Nephron (organoid): Measurements from ENCODE around the gene GRM7.

Experiments
- H3K27ac Mint-ChIP-seq, 3 experiments: 2 replicates each; pipeline ENCODE4 v1.8.0; 2020; ENCODE audit warnings: mixed read lengths in 3 of 3, mild to moderate bottlenecking in 2 of 3, moderate library complexity in 1 of 3
- H3K27me3 Mint-ChIP-seq: 2 replicates; pipeline ENCODE4 v1.8.0; 2021; ENCODE audit warnings: low read depth, mild to moderate bottlenecking, moderate library complexity, mixed read lengths
- H3K36me3 Mint-ChIP-seq: 2 replicates; pipeline ENCODE4 v1.8.0; 2020; ENCODE audit warnings: low read depth, mixed read lengths
- H3K4me1 Mint-ChIP-seq: 2 replicates; pipeline ENCODE4 v1.8.0; 2020; ENCODE audit warnings: mixed read lengths
- H3K4me3 Mint-ChIP-seq, 3 experiments: 2 replicates each; pipeline ENCODE4 v1.8.0; 2020; ENCODE audit warnings: mild to moderate bottlenecking in 3 of 3, mixed read lengths in 3 of 3, moderate library complexity in 2 of 3
- H3K9me3 Mint-ChIP-seq: 2 replicates; pipeline ENCODE4 v1.8.0; 2020; ENCODE audit warnings: mixed read lengths
- TF ChIP-seq, protein P1 (sequence below), 3 experiments: fragments of 200-600 bp; sonication (generic); IDR thresholded peaks; one replicate each; pipeline ENCODE4 v1.5.0; 2021; ENCODE audit warnings: antibody characterized with exemption in 3 of 3; ENCODE audit not compliant: unreplicated experiment in 3 of 3

Gene GRM7

DNA sequence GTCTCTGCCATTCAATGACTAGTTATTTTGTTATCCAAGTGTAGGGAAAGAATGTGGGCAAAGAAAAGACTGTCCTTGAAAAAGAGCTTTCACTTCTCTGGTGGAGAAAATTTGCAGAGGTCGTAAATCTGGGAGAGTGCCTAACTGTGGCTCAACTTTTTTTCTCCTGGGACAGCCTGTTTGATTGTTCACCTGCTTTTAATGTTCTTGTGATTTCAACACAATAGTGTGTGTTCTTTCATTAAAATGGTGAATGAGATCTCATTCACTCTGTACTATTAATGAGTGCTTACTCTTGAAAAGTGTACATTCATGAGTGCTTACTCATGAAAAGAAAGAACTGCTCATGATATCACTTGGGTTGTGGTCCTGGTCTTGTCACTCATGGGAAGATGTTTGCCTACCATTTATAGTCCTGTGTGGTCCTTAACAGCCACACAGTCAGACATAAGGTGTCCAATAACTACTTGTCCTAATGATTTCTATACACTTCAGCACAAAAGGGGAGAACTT is 567.3 kb downstream of the GRM7 start:
- Mint-ChIP-seq H3K9me3 (peaks cover 10% of the 10 kb centered on the region), H3K4me3 (no peak overlapping the region), H3K36me3 (no peaks in the 10 kb centered on the region), H3K27ac (peak overlapping the region in 2 of 3 experiments; percentile 46 to 62), H3K4me1 (peaks cover 24% of the 10 kb centered on the region), H3K27me3 (no peaks in the 10 kb centered on the region)
- TF ChIP-seq, protein P1, sequence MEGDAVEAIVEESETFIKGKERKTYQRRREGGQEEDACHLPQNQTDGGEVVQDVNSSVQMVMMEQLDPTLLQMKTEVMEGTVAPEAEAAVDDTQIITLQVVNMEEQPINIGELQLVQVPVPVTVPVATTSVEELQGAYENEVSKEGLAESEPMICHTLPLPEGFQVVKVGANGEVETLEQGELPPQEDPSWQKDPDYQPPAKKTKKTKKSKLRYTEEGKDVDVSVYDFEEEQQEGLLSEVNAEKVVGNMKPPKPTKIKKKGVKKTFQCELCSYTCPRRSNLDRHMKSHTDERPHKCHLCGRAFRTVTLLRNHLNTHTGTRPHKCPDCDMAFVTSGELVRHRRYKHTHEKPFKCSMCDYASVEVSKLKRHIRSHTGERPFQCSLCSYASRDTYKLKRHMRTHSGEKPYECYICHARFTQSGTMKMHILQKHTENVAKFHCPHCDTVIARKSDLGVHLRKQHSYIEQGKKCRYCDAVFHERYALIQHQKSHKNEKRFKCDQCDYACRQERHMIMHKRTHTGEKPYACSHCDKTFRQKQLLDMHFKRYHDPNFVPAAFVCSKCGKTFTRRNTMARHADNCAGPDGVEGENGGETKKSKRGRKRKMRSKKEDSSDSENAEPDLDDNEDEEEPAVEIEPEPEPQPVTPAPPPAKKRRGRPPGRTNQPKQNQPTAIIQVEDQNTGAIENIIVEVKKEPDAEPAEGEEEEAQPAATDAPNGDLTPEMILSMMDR (IDR thresholded peaks at IDR 0.05; ENCODE audit: unreplicated experiment in 3 of 3) = no peak

DNA sequence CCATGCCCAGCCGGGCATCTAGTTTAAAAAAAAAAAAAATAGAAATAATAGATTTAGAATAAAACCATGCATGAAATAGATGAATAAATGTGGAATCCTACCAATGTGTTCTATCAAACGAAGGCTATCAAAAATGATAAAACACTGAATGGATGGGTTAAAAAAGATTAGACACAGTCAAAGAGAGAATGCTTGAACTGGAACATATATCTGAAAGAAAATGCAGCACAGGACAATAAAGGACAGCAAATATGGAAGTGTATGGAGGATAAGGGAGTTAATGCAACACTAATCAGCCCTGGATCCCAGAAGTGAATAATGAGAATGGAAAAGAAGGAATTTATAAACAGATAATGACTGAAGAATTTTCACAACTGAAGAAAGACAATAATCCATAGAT is 571.7 kb downstream of the GRM7 start:
- Mint-ChIP-seq H3K27me3 (no peaks in the 10 kb centered on the region), H3K27ac (no peak overlapping the region), H3K36me3 (no peaks in the 10 kb centered on the region), H3K4me1 (peaks cover 24% of the 10 kb centered on the region), H3K4me3 (no peak overlapping the region), H3K9me3 (peaks cover 17% of the 10 kb centered on the region)
- TF ChIP-seq, protein P1 (IDR thresholded peaks at IDR 0.05; ENCODE audit: unreplicated experiment in 3 of 3) = no peak

DNA sequence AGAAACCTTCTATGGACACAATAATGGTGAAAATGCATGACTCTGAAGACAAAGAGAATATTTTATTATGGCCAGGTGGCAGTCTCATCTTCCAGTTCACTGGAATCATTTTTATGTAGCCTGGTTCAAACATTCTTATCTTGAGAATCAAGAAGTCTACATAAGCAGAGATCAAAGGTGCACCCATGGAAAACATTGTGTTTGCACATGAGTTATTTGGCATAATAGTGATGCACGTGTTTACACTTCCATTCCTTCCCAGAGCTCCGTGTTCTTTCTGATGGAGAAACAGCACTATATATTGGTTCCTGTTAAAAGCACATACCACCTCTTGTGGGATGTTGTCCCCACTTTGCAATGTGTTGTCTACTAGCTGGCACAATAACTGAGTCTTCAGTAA is 572.2 kb downstream of the GRM7 start:
- Mint-ChIP-seq H3K4me3 (no peak overlapping the region), H3K27ac (no peak overlapping the region), H3K36me3 (no peaks in the 10 kb centered on the region), H3K27me3 (no peaks in the 10 kb centered on the region), H3K9me3 (peaks cover 17% of the 10 kb centered on the region), H3K4me1 (peaks cover 20% of the 10 kb centered on the region)
- TF ChIP-seq, protein P1 (IDR thresholded peaks at IDR 0.05; ENCODE audit: unreplicated experiment in 3 of 3) = no peak

DNA sequence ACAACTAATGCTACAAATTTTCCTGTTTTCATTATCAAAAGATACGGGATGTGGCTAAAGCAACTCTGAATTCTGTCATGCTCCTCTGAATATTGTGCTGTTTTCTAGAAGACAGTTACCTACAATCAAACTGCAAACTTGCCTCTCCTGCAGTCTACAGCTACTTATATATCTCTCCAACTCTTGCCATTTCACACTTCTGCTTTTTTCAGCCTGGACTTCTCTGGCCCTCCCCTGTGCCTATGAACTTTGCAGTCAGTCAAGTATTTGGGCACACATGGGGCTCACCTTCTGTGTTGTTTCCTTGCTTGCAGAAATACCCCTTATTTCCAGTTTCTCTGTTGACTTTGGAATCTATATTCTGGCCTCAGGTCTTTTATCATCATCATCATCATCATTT is 575.6 kb downstream of the GRM7 start:
- Mint-ChIP-seq H3K36me3 (no peaks in the 10 kb centered on the region), H3K4me3 (no peak overlapping the region), H3K9me3 (peaks cover 18% of the 10 kb centered on the region), H3K27ac (no peak overlapping the region), H3K27me3 (no peaks in the 10 kb centered on the region), H3K4me1 (no peaks in the 10 kb centered on the region)
- TF ChIP-seq, protein P1 (IDR thresholded peaks at IDR 0.05; ENCODE audit: unreplicated experiment in 3 of 3) = no peak

DNA sequence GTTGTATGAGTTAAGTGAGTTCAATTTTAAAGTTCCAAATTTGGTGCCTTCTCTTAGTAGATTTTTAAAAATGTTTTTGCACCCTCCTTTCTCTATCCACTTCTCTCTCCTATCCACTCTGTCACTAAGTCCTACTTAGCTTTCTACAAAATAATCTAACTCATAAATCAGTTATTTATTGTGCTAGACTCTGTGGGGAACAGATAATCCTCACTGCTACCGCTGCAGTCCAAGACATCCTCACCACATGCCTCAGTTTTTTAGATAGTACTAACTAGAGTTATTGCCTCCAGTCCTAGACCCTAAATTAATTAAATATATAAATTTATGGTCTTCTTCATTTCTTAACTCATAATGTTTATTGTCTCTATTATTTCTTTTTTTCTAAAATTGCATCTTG is 576.3 kb downstream of the GRM7 start:
- H3K27me3 Mint-ChIP-seq = no peaks in the 10 kb centered on the region
- H3K4me1 Mint-ChIP-seq = no peaks in the 10 kb centered on the region
- no peak overlapping the region for H3K27ac Mint-ChIP-seq
- no peaks in the 10 kb centered on the region for H3K36me3 Mint-ChIP-seq
- H3K9me3 Mint-ChIP-seq = peaks cover 18% of the 10 kb centered on the region
- TF ChIP-seq, protein P1 (IDR thresholded peaks at IDR 0.05; ENCODE audit: unreplicated experiment in 3 of 3) = no peak
- no peak overlapping the region for H3K4me3 Mint-ChIP-seq

DNA sequence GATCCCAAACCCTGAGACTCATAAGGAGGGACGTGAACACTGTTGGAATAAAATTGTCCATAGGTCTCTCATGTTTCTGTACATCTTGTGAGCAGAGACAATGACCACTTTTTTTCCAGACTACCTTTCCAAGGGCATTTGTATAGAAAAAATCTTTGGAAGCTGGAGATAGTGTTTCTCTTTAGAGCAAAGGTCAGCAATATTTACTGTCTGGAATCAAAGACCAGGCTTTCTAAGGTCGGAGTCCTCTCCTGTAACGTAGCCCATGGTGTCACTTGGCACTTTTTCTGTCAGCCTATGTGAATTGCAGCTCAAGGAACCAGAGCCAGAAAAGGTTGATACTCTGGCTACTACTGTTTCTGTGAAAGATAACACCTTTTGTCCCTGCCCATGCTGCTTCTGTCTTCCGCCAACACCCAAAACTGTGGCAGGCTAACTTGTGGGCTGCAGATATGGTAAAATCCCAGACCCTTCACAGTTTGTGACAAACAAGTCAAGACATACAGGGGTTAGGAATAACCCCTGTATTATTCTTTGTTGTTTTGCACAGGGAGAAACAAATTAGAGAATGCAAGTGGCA is 578.3 kb downstream of the GRM7 start:
- Mint-ChIP-seq H3K9me3 (peaks cover 11% of the 10 kb centered on the region), H3K27me3 (no peaks in the 10 kb centered on the region), H3K36me3 (no peaks in the 10 kb centered on the region), H3K4me1 (no peaks in the 10 kb centered on the region), H3K27ac (peak overlapping the region in 1 of 3 experiments; percentile 2), H3K4me3 (no peak overlapping the region)
- TF ChIP-seq, protein P1 (IDR thresholded peaks at IDR 0.05; ENCODE audit: unreplicated experiment in 3 of 3) = no peak
